SK-N-SH (cell line): ENCODE data around the gene KRTAP9-7. TPM values are rescaled to one million over a fixed set of nuclear protein-coding genes. Genes with fewer than 3 reads are reported as not detected.

Experiments
- CTCF ChIA-PET: fragments of 300-600, 350-600 bp; formaldehyde crosslinking; extraction: SDS; loops from one replicate; lab custom pipeline; 2021; lab: Yijun Ruan, JAX
- POLR2A ChIA-PET: fragments of 350-600 bp; sonication (Branson Sonifier 250); formaldehyde crosslinking; extraction: SDS; loops from one replicate; lab custom pipeline; 2020; ENCODE audit warnings: antibody characterized with exemption, inconsistent platforms; lab: Yijun Ruan, JAX
- DNase-seq: peaks from one replicate; pipeline ENCODE4 v3.0.0; 2012
- H2AFZ ChIP-seq: fragments of 200-600 bp; sonication (generic); 2 replicates; pipeline ENCODE4 v1.8.1; 2016; ENCODE audit warnings: antibody characterized with exemption, mild to moderate bottlenecking, low read depth
- H3F3A ChIP-seq: fragments of 200-600 bp; sonication (generic); replicated peaks from 2 replicates; pipeline ENCODE3; 2016; ENCODE audit warnings: antibody characterized with exemption, mild to moderate bottlenecking; ENCODE audit not compliant: insufficient read depth
- H3K27ac ChIP-seq, 2 experiments: fragments of 200-500 bp in 1 of 2; fragments of 200-600 bp in 1 of 2; sonication (Bioruptor generic) in 1 of 2; sonication (generic), shearing (Covaris generic) in 1 of 2; 2 replicates each; pipeline versions ENCODE4 v1.5.1 to v1.6.1; 2014 to 2016; ENCODE audit warnings: low read depth in 2 of 2, inconsistent platforms in 1 of 2, low read length in 1 of 2, mild to moderate bottlenecking in 1 of 2, mixed read lengths in 1 of 2
- H3K27me3 ChIP-seq: fragments of 200-600 bp; sonication (generic), shearing (Covaris generic); 2 replicates; pipeline ENCODE4 v1.6.1; 2016; ENCODE audit warnings: mixed run types; ENCODE audit not compliant: insufficient read depth
- H3K36me3 ChIP-seq, 2 experiments: fragments of 200-500 bp in 1 of 2; fragments of 200-600 bp in 1 of 2; sonication (Bioruptor generic) in 1 of 2; sonication (generic) in 1 of 2; replicated peaks in 1 of 2; 2 replicates each; pipeline versions ENCODE3 to v1.5.1; 2014 to 2016; ENCODE audit warnings: low read length in 1 of 2, mild to moderate bottlenecking in 1 of 2; ENCODE audit not compliant: insufficient read depth in 2 of 2, control insufficient read depth in 1 of 2
- H3K4me1 ChIP-seq, 2 experiments: fragments of 200-500 bp in 1 of 2; fragments of 200-600 bp in 1 of 2; sonication (Bioruptor generic) in 1 of 2; sonication (generic), shearing (Covaris generic) in 1 of 2; 2 replicates each; pipeline versions ENCODE4 v1.5.1 to v1.6.1; 2014 to 2016; ENCODE audit warnings: low read depth in 1 of 2, low read length in 1 of 2, mixed run types in 1 of 2; ENCODE audit not compliant: insufficient read depth in 2 of 2, control insufficient read depth in 1 of 2
- H3K4me2 ChIP-seq: fragments of 200-600 bp; sonication (generic), shearing (Covaris generic); 2 replicates; pipeline ENCODE4 v1.6.1; 2017; ENCODE audit warnings: mixed run types
- H3K4me3 ChIP-seq, 2 experiments: fragments of 200-500 bp in 1 of 2; fragments of 200-600 bp in 1 of 2; sonication (Bioruptor generic) in 1 of 2; sonication (generic), shearing (Covaris generic) in 1 of 2; 2 replicates each; pipeline versions ENCODE4 v1.5.1 to v1.8.1; 2014 to 2016; ENCODE audit warnings: low read depth in 2 of 2, inconsistent platforms in 1 of 2, low read length in 1 of 2, mild to moderate bottlenecking in 1 of 2, mixed read lengths in 1 of 2, moderate library complexity in 1 of 2
- H3K79me2 ChIP-seq: fragments of 200-600 bp; sonication (generic); 2 replicates; pipeline ENCODE4 v1.8.1; 2017; ENCODE audit warnings: mild to moderate bottlenecking; ENCODE audit not compliant: insufficient read depth
- H3K9ac ChIP-seq: fragments of 200-600 bp; sonication (generic); 2 replicates; pipeline ENCODE4 v1.6.1; 2017; ENCODE audit warnings: mixed run types
- H3K9me2 ChIP-seq: fragments of 200-600 bp; sonication (generic); 2 replicates; pipeline ENCODE4 v1.6.1; 2017; ENCODE audit warnings: mixed run types
- H3K9me3 ChIP-seq: fragments of 200-600 bp; sonication (generic); 2 replicates; pipeline ENCODE4 v1.6.1; 2017; ENCODE audit warnings: mixed run types, mild to moderate bottlenecking, moderate library complexity
- H4K20me1 ChIP-seq: fragments of 200-600 bp; sonication (generic); 2 replicates; pipeline ENCODE4 v1.6.1; 2017; ENCODE audit warnings: mild to moderate bottlenecking, mixed run types; ENCODE audit not compliant: insufficient read depth
- CHD2 ChIP-seq: fragments of 150-350 bp; IDR thresholded peaks from 2 replicates; pipeline ENCODE4 v1.6.1; 2018; ENCODE audit warnings: low read length; ENCODE audit not compliant: partially characterized antibody
- FOSL2 ChIP-seq: IDR thresholded peaks from 2 replicates; pipeline ENCODE4 v1.4.0; 2012; ENCODE audit warnings: low read depth, mild to moderate bottlenecking, moderate library complexity, borderline replicate concordance
- FOXJ3 ChIP-seq: sonication (generic); formaldehyde crosslinking; IDR thresholded peaks from 2 replicates; pipeline ENCODE4 v1.5.1; 2020; ENCODE audit warnings: mild to moderate bottlenecking, missing genetic modification reagents
- FOXM1 ChIP-seq: IDR thresholded peaks from 2 replicates; pipeline ENCODE4 v1.4.0; 2012; ENCODE audit warnings: low read depth, mild to moderate bottlenecking
- IRF3 ChIP-seq: fragments of 150-350 bp; IDR thresholded peaks from 2 replicates; pipeline ENCODE4 v1.6.1; 2016; ENCODE audit warnings: mild to moderate bottlenecking, low read depth, low read length
- JUND ChIP-seq: IDR thresholded peaks from 2 replicates; pipeline ENCODE4 v1.4.0; 2012
- NFIC ChIP-seq: IDR thresholded peaks from 2 replicates; pipeline ENCODE4 v1.4.0; 2012; ENCODE audit warnings: borderline replicate concordance
- RAD21 ChIP-seq: IDR thresholded peaks from 2 replicates; pipeline ENCODE4 v1.6.1; 2012; ENCODE audit warnings: mild to moderate bottlenecking, low read length
- RCOR1 ChIP-seq: fragments of 150-350 bp; IDR thresholded peaks from 2 replicates; pipeline ENCODE4 v1.6.1; 2017; ENCODE audit warnings: antibody characterized with exemption, low read length
- RXRA ChIP-seq: IDR thresholded peaks from 2 replicates; pipeline ENCODE4 v1.4.0; 2012; ENCODE audit warnings: low read depth, mild to moderate bottlenecking, borderline replicate concordance
- SIN3A ChIP-seq: IDR thresholded peaks from 2 replicates; pipeline ENCODE4 v1.6.1; 2012; ENCODE audit warnings: low read depth, mild to moderate bottlenecking, low read length, moderate library complexity, borderline replicate concordance
- SMC3 ChIP-seq: IDR thresholded peaks from 2 replicates; pipeline ENCODE4 v1.6.1; 2012; ENCODE audit warnings: low read depth, low read length, improper control_type of control experiment
- TAF1 ChIP-seq: IDR thresholded peaks from 2 replicates; pipeline ENCODE4 v1.6.1; 2012; ENCODE audit warnings: low read depth, mild to moderate bottlenecking, low read length, moderate library complexity, borderline replicate concordance
- TCF12 ChIP-seq: IDR thresholded peaks from 2 replicates; pipeline ENCODE4 v1.4.0; 2012
- ZBTB33 ChIP-seq: IDR thresholded peaks from 2 replicates; pipeline ENCODE4 v1.4.0; 2012; ENCODE audit warnings: low read depth, borderline replicate concordance
- WGBS: methylation state at CpG from one replicate; pipeline ENCODE4 v1.1.6; 2017; ENCODE audit warnings: low lambda C conversion rate; 5-methylcytosine and 5-hydroxymethylcytosine counted together
- polyA plus RNA-seq, 3 experiments: library from polyadenylated mRNA; depleted of rRNA; stranded (reverse); fragments of >200 nt; gene quantifications; 2 replicates each; pipeline ENCODE4 v1.2.3, GENCODE V29; 2012
- TF ChIP-seq, protein P1 (sequence below): fragments of 200-600 bp; sonication (generic); IDR thresholded peaks from 2 replicates; pipeline ENCODE4 v1.6.1; 2017; ENCODE audit warnings: antibody characterized with exemption, mild to moderate bottlenecking, moderate library complexity
- TF ChIP-seq, protein P2 (sequence below): fragments of 150-350 bp; IDR thresholded peaks from 2 replicates; pipeline ENCODE4 v1.6.1; 2017; ENCODE audit warnings: antibody characterized with exemption, low read length, low read depth, borderline replicate concordance

KRTAP9-7 gene
- polyA plus RNA-seq, 1 of the 3 experiments (the other 2 are of a cell fraction): not detected

- no peak overlapping the region for H3K4me3 ChIP-seq
- H3K27ac ChIP-seq: no peak overlapping the region
- H3K9me3 ChIP-seq: peaks cover 12% of the 10 kb centered on the region
- H3K27me3 ChIP-seq: no peaks in the 10 kb centered on the region
- H3K9ac ChIP-seq: no peak overlapping the region
- ChIA-PET CTCF (interaction anchor here (0.5 to 4.4 kb wide), 34 partner anchors 9 to 551 kb away, joined by 3 to 61 read pairs (median 4); partner anchors contain the start of genes KRT33A, KRT9 and KRTAP16-1), POLR2A (interaction anchor here (1.2 kb wide), 1 partner anchor 343 kb away, joined by 4 read pairs; no protein-coding TSS in a partner anchor)
- no peak overlapping the region for H3K4me2 ChIP-seq
- TF ChIP-seq SMC3: peak; percentile 55
- no peak for TF ChIP-seq CHD2
- TF ChIP-seq RAD21: peak; percentile 66
- TF ChIP-seq FOXJ3 (CRISPR knock-in tag): no peak
- TF ChIP-seq, protein P1, sequence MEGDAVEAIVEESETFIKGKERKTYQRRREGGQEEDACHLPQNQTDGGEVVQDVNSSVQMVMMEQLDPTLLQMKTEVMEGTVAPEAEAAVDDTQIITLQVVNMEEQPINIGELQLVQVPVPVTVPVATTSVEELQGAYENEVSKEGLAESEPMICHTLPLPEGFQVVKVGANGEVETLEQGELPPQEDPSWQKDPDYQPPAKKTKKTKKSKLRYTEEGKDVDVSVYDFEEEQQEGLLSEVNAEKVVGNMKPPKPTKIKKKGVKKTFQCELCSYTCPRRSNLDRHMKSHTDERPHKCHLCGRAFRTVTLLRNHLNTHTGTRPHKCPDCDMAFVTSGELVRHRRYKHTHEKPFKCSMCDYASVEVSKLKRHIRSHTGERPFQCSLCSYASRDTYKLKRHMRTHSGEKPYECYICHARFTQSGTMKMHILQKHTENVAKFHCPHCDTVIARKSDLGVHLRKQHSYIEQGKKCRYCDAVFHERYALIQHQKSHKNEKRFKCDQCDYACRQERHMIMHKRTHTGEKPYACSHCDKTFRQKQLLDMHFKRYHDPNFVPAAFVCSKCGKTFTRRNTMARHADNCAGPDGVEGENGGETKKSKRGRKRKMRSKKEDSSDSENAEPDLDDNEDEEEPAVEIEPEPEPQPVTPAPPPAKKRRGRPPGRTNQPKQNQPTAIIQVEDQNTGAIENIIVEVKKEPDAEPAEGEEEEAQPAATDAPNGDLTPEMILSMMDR: peak; percentile 75
- H4K20me1 ChIP-seq: no peaks in the 10 kb centered on the region
- no peaks in the 10 kb centered on the region for H3K4me1 ChIP-seq
- peak; percentile 50 for DNase-seq
- peaks cover 0 to 9% of the 10 kb centered on the region in 2 experiments for H3K36me3 ChIP-seq
- no peaks in the 10 kb centered on the region for H3K79me2 ChIP-seq
- no peak overlapping the region for H2AFZ ChIP-seq
- H3K9me2 ChIP-seq: no peaks in the 10 kb centered on the region
- WGBS: 28% methylated on average over 5 of the region's 5 CpGs
- H3F3A ChIP-seq: no peaks in the 10 kb centered on the region
Measured at GRCh38 chr17:41322094-41322902, 46.8 kb downstream of the KRTAP9-7 start.

DNA sequence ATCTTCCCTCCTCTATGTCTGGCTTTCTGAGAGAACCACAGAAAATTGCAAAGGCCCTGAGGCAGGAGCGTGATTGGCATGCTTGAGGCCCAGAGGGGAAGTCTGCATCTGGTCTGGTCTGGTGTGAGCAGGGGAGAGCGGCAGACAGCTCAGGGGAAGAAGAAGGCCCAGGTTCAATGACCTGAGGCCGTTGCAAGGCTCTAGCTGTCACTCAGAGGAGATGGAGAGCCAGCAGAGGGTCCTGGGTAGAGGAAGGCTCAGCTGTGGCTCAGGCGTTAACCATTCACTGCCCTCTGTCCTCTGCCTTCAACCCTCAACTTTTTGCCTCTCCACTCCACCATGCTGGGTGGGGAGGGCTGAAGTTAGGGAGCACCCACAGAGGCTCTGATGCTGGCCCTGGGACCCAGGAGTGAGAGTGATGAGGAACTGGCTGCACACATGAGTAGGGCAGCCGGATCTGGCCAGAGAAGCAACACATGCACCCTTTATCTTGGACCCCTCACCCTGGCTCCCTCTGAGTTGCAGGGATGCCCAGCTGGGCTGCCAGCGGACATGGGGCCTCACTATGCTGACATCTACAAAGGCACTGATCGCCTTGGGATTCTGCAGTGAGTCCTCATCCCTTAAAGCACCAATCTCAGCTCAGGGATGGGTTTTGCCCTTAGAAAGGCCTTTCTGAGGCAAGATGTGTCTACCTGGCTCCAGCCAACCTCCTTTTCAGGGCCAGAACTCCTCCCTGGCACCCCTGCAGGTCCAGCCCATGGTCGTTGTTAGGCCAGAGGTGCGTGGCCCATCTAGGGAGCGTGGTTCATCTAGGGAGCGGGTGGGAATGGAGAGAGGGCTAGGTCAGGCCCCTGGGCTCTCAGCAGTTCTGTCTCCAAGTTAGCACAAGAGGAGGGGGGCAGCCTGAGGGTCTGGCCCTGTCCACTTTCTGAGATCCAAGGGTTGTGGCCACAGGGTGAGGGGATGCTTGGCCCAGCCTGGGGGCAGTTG lies 47.7 kb downstream of the KRTAP9-7 start:
- ChIA-PET CTCF (interaction anchor here (0.5 to 4.4 kb wide), 33 partner anchors 9 to 552 kb away, joined by 3 to 61 read pairs (median 4); partner anchors contain the start of genes KRT33A, KRT9 and KRTAP16-1), POLR2A (interaction anchor here (1.2 kb wide), 1 partner anchor 343 kb away, joined by 4 read pairs; no protein-coding TSS in a partner anchor)
- Histone ChIP-seq H3K4me1 (no peaks in the 10 kb centered on the region), H3K36me3 (peaks cover 0 to 9% of the 10 kb centered on the region in 2 experiments), H3K9me2 (no peaks in the 10 kb centered on the region), H3K27ac (no peak overlapping the region), H4K20me1 (no peaks in the 10 kb centered on the region), H3K4me2 (no peak overlapping the region), H3K79me2 (no peaks in the 10 kb centered on the region), H3K4me3 (no peak overlapping the region), H3F3A (no peaks in the 10 kb centered on the region), H3K9me3 (peaks cover 12% of the 10 kb centered on the region), H3K9ac (no peak overlapping the region), H2AFZ (no peak overlapping the region), H3K27me3 (no peaks in the 10 kb centered on the region)
- no peak for DNase-seq
- 71% methylated on average over 10 of the region's 11 CpGs for WGBS
- no peak for TF ChIP-seq NFIC
- no peak for TF ChIP-seq JUND
- TF ChIP-seq TCF12: no peak
- no peak for TF ChIP-seq FOXM1
- no peak for TF ChIP-seq TAF1
- no peak for TF ChIP-seq SIN3A
- TF ChIP-seq RXRA: no peak
- no peak for TF ChIP-seq ZBTB33
- no peak for TF ChIP-seq IRF3
- no peak for TF ChIP-seq FOSL2
- TF ChIP-seq, protein P2, sequence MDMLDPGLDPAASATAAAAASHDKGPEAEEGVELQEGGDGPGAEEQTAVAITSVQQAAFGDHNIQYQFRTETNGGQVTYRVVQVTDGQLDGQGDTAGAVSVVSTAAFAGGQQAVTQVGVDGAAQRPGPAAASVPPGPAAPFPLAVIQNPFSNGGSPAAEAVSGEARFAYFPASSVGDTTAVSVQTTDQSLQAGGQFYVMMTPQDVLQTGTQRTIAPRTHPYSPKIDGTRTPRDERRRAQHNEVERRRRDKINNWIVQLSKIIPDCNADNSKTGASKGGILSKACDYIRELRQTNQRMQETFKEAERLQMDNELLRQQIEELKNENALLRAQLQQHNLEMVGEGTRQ: no peak
- no peak for TF ChIP-seq RCOR1
